Activated CD8-positive, alpha-beta T cell treated with anti-CD3 and anti-CD28 coated beads, Interleukin-2, amount 10 ng/mL, durations not matched to agents 7 days and 5 days (primary cell): ENCODE results near the gene BICDL1. TPM values are rescaled to one million over a fixed set of nuclear protein-coding genes. Genes with fewer than 3 reads are reported as not detected.
"Not testable (repeated sequence)": the region's sequence is repeated elsewhere in the genome, so short reads cannot be mapped to it uniquely, and the experiment has no call there.

Source experiments
- ATAC-seq: fragments of 150-1000 bp; cut with Tn5 transposase; one replicate; pipeline ENCODE4 v1.10.0; 2021; ENCODE audit warnings: moderate library complexity
- CTCF ChIA-PET: fragments of 350-600 bp; sonication (Branson Sonifier 250); formaldehyde crosslinking; loops from one replicate; lab custom pipeline; 2021; ENCODE audit warnings: antibody characterized with exemption; lab: Charles Lee
- POLR2A ChIA-PET: fragments of 350-600 bp; sonication (Branson Sonifier 250); formaldehyde crosslinking; loops from one replicate; lab custom pipeline; 2021; ENCODE audit warnings: antibody characterized with exemption; lab: Charles Lee
- DNase-seq: peaks from one replicate; pipeline ENCODE4 v3.0.0-alpha.2; 2020
- H3K27ac Mint-ChIP-seq: one replicate; pipeline ENCODE4 v1.8.0; 2021; ENCODE audit warnings: mild to moderate bottlenecking, mixed read lengths
- H3K27me3 Mint-ChIP-seq: one replicate; pipeline ENCODE4 v1.8.0; 2021; ENCODE audit warnings: low read depth, mixed read lengths
- H3K36me3 Mint-ChIP-seq: one replicate; pipeline ENCODE4 v1.8.0; 2021; ENCODE audit warnings: low read depth, mixed read lengths
- H3K4me1 Mint-ChIP-seq: one replicate; pipeline ENCODE4 v1.8.0; 2021; ENCODE audit warnings: low read depth, mixed read lengths
- H3K4me3 Mint-ChIP-seq: one replicate; pipeline ENCODE4 v1.8.0; 2021; ENCODE audit warnings: mild to moderate bottlenecking, mixed read lengths
- H3K9me3 Mint-ChIP-seq: one replicate; pipeline ENCODE4 v1.8.0; 2022; ENCODE audit warnings: mixed read lengths; ENCODE audit not compliant: insufficient read depth
- total RNA-seq, 2 experiments: library from RNA; stranded (reverse); gene quantifications; one replicate each; pipeline ENCODE4 v1.2.3, GENCODE V29; 2021

BICDL1 gene
- total RNA-seq, 2 experiments from 2014 or later: 62.4 to 64.8 TPM

DNA sequence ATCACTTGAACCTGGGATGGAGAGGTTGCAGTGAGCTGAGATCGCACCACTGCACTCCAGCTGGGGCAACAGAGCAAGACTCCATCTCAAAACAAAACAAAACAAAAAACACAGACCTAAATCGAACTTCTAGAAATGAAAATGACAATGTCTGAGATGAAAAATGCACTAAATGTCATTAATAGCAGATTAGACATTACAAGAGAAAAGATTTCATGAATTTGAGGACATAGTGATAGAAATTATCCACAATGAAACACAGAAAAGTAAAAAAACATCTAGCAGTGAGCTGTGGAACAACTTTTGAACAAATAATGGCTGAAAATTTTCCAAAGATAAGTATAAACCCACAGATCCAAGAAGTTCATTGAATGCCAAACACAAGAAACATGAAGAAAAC is 35.2 kb downstream of the BICDL1 start:
- Mint-ChIP-seq H3K4me3 (no peak overlapping the region), H3K27me3 (no peaks in the 10 kb centered on the region), H3K4me1 (peaks cover under 1% of the 10 kb centered on the region), H3K9me3 (peaks cover 5% of the 10 kb centered on the region), H3K36me3 (peaks cover 36% of the 10 kb centered on the region), H3K27ac (no peak overlapping the region)
- no peak for DNase-seq
- ChIA-PET CTCF (no interaction called here), POLR2A (no interaction called here)
- no peak for ATAC-seq

DNA sequence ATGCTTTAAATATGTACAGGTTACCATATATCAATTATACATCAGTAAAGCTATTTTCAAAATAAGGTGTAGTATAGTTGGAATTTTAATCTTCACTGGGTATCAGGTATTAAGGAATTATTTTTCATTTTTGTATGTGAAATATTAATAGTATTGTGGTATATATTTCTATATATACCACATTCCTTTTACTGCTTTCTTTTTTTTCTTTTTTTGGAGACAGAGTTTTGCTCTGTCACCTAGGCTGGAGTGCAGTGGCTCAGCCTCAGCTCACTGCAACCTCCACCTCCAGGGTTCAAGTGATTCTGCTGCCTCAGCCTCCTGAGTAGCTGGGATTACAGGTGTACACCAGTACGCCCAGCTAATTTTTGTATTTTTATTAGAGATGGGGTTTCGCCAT is 36.6 kb downstream of the BICDL1 start:
- H3K36me3 Mint-ChIP-seq: peaks cover 38% of the 10 kb centered on the region
- ChIA-PET CTCF (interaction anchor here (0.9 kb wide), 1 partner anchor 19 kb away, joined by 3 read pairs; no protein-coding TSS in a partner anchor), POLR2A (no interaction called here)
- ATAC-seq (no peak), DNase-seq (no peak)
- H3K9me3 Mint-ChIP-seq: peaks cover 5% of the 10 kb centered on the region
- no peaks in the 10 kb centered on the region for H3K27me3 Mint-ChIP-seq
- no peaks in the 10 kb centered on the region for H3K4me1 Mint-ChIP-seq
- no peak overlapping the region for H3K27ac Mint-ChIP-seq
- H3K4me3 Mint-ChIP-seq: no peak overlapping the region

DNA sequence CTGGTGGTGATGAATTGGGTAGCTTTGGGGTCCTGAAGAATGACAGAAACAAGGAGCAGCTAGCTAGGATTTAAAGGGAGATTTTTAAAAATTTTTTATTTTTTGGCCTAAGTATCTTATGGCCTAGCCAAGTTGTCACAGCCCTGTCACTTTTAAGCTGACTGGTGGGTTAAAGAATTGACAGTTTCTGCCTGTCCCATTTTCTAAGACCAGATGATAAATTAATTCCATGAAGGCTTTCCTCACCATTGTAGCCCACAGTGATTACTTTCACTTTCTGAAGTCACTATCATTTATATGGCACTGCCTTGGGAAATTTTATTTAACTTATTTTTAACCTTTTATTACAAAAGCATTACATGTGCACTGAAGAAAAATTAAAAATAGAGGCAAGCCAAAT is 43.2 kb downstream of the BICDL1 start:
- Mint-ChIP-seq H3K36me3 (peaks cover 14% of the 10 kb centered on the region), H3K4me3 (no peak overlapping the region), H3K27ac (no peak overlapping the region), H3K27me3 (no peaks in the 10 kb centered on the region), H3K4me1 (peaks cover 11% of the 10 kb centered on the region), H3K9me3 (no peaks in the 10 kb centered on the region)
- DNase-seq (no peak), ATAC-seq (no peak)
- CTCF ChIA-PET: interaction anchor here (1.2 kb wide), 1 partner anchor 10 kb away, joined by 4 read pairs; no protein-coding TSS in a partner anchor
- POLR2A ChIA-PET: no interaction called here

DNA sequence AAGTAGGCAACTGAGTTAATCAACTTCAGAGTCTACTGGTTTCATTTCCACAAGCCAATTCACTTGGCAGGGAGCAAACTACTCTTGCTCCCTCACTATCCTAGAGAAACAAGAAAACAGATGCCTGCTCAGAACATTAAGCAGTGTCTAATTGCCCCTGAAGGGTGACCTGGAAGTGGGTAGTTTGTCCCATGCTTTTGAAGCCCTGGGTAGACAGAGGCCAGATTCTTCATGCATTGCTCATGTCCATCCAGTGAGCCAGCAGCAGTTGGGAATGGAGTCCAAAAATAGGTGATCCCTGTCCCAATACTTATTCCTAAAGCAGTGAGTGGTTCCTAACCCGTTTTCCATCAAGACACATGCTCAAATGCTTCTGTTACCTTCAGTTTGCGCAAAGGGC is 48.8 kb downstream of the BICDL1 start:
- DNase-seq (no peak), ATAC-seq (no peak)
- H3K4me3 Mint-ChIP-seq: no peak overlapping the region
- H3K27me3 Mint-ChIP-seq: no peaks in the 10 kb centered on the region
- ChIA-PET CTCF (no interaction called here), POLR2A (no interaction called here)
- peaks cover 12% of the 10 kb centered on the region for H3K4me1 Mint-ChIP-seq
- peaks cover 3% of the 10 kb centered on the region for H3K36me3 Mint-ChIP-seq
- no peak overlapping the region for H3K27ac Mint-ChIP-seq
- no peaks in the 10 kb centered on the region for H3K9me3 Mint-ChIP-seq

DNA sequence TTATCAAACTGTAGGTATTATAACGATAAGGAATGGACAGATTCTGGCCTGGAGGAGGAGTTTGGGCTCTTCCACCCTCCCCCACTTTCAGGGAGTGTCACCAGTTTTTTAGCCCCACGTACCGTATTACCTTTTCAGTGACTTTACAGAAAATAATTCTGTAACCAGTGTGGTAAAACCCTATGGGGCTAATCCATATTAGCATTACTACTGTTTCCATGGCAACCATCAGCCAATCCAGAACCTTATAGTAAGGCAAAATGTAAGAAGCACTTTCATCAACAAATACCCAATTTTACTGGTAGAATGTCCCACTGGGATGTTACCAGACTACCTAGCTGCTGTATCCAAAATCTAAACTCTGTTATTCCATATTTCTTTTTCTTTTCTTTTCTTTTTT is 50.7 kb downstream of the BICDL1 start:
- no peak for ATAC-seq
- Mint-ChIP-seq H3K36me3 (peaks cover 9% of the 10 kb centered on the region), H3K27me3 (no peaks in the 10 kb centered on the region), H3K4me3 (no peak overlapping the region), H3K9me3 (no peaks in the 10 kb centered on the region), H3K4me1 (peaks cover 11% of the 10 kb centered on the region), H3K27ac (no peak overlapping the region)
- ChIA-PET CTCF (no interaction called here), POLR2A (no interaction called here)
- DNase-seq: no peak

DNA sequence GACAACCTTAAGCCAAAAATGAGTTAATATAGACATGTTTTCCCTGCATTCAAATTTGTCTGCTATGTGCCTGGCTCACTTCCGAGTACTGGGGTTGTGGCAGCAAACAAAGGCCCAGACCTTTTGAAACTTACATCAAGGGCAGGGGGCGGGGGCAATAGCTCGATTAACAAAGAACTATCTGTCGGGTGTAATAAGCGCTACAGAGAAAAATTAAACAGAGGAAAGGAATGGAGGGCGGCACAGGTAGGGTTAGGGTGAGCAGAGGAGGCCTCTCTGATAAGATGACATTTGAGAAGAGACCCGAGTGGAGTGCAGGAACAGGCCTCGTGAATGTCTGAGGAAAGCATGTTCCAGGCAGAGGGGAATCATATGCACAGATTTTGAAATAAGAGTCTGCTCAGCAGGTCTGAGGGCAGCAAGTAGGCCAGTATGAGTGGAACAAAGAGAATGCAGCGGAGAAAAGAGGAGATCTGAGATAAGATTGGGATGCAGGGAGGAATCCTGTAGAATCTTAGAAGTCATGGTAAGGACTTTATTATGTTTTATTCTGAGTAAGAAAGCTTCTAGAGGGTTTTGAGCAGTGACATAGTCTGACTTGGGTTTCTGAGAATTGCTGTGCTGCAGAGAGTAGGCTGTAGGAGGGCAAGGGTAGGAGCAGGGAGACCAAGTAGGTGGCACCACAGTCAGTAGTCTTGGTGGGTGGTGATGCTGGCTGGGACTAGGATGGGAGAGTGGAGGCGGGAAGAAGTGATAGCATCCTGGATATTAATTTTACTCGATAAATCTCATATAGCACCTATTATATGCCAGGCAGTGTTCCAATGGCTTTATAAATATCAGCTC is 52.6 kb downstream of the BICDL1 start:
- Mint-ChIP-seq H3K4me1 (peaks cover 11% of the 10 kb centered on the region), H3K27me3 (no peaks in the 10 kb centered on the region), H3K4me3 (no peak overlapping the region), H3K9me3 (no peaks in the 10 kb centered on the region), H3K36me3 (peaks cover 14% of the 10 kb centered on the region), H3K27ac (no peak overlapping the region)
- DNase-seq (no peak), ATAC-seq (no peak)
- CTCF ChIA-PET: interaction anchor here (0.9 kb wide), 1 partner anchor 74 kb away, joined by 3 read pairs; no protein-coding TSS in a partner anchor
- POLR2A ChIA-PET: no interaction called here

DNA sequence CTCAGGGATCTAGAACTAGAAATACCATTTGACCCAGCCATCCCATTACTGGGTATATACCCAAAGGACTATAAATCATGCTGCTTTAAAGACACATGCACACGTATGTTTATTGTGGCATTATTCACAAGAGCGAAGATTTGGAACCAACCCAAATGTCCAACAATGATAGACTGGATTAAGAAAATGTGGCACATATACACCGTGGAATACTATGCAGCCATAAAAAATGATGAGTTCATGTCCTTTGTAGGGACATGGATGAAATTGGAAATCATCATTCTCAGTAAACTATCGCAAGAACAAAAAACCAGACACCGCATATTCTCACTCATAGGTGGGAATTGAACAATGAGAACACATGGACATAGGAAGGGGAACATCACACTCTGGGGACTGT is 56.3 kb downstream of the BICDL1 start:
- peaks cover 20% of the 10 kb centered on the region for H3K4me1 Mint-ChIP-seq
- H3K27me3 Mint-ChIP-seq, H3K9me3 Mint-ChIP-seq, POLR2A ChIA-PET, H3K4me3 Mint-ChIP-seq, ATAC-seq, CTCF ChIA-PET, H3K27ac Mint-ChIP-seq, DNase-seq: not testable (repeated sequence)
- H3K36me3 Mint-ChIP-seq: peaks cover 14% of the 10 kb centered on the region

DNA sequence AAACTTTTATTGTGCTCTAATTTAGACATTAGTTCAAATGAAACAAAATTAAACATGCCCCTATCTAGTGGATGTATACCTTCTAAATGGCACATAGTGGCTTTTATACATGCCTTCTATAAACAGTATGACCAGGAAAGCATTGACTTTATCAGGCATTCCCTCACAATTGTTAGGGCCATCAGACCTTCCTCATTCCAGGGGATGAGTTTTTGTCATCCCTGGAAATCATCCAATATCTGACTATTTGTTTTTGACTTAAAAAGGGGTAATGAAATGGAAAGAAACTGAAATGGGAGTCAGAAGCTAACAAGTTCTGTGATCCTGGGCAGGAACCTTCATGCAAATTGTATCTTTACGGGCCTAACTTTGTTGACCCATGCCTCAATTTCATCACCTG is 58.0 kb downstream of the BICDL1 start:
- DNase-seq (no peak), ATAC-seq (no peak)
- Mint-ChIP-seq H3K9me3 (no peaks in the 10 kb centered on the region), H3K36me3 (peaks cover 13% of the 10 kb centered on the region), H3K27me3 (no peaks in the 10 kb centered on the region), H3K4me3 (no peak overlapping the region), H3K27ac (no peak overlapping the region), H3K4me1 (peaks cover 11% of the 10 kb centered on the region)
- CTCF ChIA-PET: interaction anchor here (0.8 to 1.4 kb wide), 4 partner anchors 17 to 72 kb away, joined by 3 to 4 read pairs (median 3); no protein-coding TSS in a partner anchor
- POLR2A ChIA-PET: no interaction called here

DNA sequence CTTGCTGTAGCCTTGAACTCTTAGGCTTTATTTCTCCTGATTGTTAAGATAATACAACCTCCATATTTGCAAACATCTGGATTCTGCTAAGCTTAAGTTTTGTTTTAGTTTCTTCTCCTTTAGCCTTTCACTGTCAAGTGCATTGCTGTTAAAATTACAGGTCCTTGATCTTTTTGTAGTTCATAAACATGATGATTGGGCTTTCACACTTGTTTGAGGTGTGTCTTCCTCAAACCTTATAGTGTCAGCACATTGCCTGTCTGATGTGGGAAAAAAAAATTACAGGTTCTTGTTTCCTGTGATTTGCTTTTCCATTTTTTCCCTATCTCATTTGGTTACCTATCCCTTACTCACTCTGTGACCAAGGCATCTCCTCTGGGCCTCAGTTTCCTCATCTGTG is 59.2 kb downstream of the BICDL1 start:
- ATAC-seq (no peak), DNase-seq (no peak)
- POLR2A ChIA-PET: interaction anchor here (2.0 kb wide), 1 partner anchor 58 kb away, joined by 6 read pairs; no protein-coding TSS in a partner anchor
- Mint-ChIP-seq H3K36me3 (peaks cover 14% of the 10 kb centered on the region), H3K9me3 (no peaks in the 10 kb centered on the region), H3K27ac (no peak overlapping the region), H3K27me3 (no peaks in the 10 kb centered on the region), H3K4me1 (peaks cover 14% of the 10 kb centered on the region), H3K4me3 (no peak overlapping the region)
- CTCF ChIA-PET: interaction anchor here (0.6 to 1.6 kb wide), 7 partner anchors 15 to 59 kb away, joined by 3 to 5 read pairs (median 3); partner anchors contain the start of gene BICDL1

DNA sequence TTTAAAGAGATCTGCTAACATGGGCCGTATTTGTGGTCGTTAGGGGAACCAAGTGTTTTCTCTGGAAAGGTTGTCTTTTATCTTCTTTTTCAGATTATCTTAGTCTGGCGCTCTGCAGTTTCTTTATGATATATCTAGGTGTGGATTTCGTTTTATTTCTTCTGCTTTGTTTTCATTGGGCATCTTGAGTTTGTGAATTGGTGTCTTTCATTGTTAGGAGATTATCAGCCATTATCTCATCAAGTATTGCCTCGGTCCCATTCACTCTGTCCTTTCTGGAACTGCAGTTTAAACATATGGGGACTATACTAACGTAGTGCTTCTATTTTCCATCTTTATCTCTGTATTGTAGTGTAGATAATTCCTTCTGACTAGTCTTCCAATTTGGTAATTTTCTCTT is 60.4 kb downstream of the BICDL1 start:
- Mint-ChIP-seq H3K27me3 (no peaks in the 10 kb centered on the region), H3K36me3 (peaks cover 13% of the 10 kb centered on the region), H3K27ac (no peak overlapping the region), H3K4me1 (peaks cover 14% of the 10 kb centered on the region), H3K9me3 (no peaks in the 10 kb centered on the region), H3K4me3 (no peak overlapping the region)
- POLR2A ChIA-PET: interaction anchor here (2.0 kb wide), 1 partner anchor 59 kb away, joined by 6 read pairs; no protein-coding TSS in a partner anchor
- ATAC-seq: no peak
- CTCF ChIA-PET: interaction anchor here (0.6 to 1.6 kb wide), 2 partner anchors 39 to 61 kb away, joined by 3 to 5 read pairs; partner anchors contain the start of gene BICDL1
- DNase-seq: no peak

DNA sequence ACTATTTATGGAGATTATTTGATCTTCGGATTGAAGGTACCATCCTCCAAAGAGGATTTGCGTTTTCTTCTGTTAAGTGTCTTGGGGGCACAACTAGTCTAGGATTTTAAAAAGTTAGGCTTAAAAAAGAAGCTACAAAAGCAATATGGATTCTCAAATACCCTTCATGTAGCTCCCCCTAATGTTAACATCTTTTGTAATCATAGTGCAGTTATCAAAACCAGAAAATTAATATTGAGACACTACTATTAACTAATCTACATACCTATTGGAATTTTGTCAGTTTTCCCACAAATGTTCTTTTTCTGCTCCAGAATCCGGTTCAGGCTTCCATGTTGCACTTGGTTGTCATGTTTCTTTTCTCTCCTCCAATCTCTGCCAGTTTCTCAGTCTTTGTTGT is 62.5 kb downstream of the BICDL1 start:
- POLR2A ChIA-PET: no interaction called here
- Mint-ChIP-seq H3K4me1 (peaks cover 20% of the 10 kb centered on the region), H3K27me3 (no peaks in the 10 kb centered on the region), H3K4me3 (no peak overlapping the region), H3K27ac (no peak overlapping the region), H3K9me3 (no peaks in the 10 kb centered on the region), H3K36me3 (peaks cover 7% of the 10 kb centered on the region)
- ATAC-seq (no peak), DNase-seq (no peak)
- CTCF ChIA-PET: interaction anchor here (0.9 kb wide), 1 partner anchor 63 kb away, joined by 3 read pairs; the partner anchor contains the start of gene BICDL1

DNA sequence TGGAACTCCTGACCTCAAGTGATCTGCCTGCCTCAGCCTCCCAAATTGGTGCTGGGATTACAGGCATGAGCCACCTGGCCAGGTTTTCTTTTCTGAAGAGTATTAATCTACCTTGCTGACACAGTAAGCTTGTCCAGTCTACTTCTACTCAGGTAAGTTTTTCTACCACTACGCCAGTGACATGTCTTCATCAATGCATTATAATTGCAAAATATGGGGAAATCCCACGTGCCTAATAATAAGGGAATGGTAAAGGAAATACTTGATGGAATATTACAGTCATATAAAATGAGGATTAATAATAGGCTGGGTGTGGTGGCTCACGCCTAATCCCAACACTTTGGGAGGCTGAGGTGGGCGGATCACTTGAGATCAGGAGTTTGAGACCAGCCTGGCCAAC is 65.3 kb downstream of the BICDL1 start:
- Mint-ChIP-seq H3K27me3 (no peaks in the 10 kb centered on the region), H3K4me3 (no peak overlapping the region), H3K4me1 (peaks cover 10% of the 10 kb centered on the region), H3K9me3 (no peaks in the 10 kb centered on the region), H3K27ac (no peak overlapping the region), H3K36me3 (peaks cover 9% of the 10 kb centered on the region)
- POLR2A ChIA-PET: no interaction called here
- DNase-seq: no peak
- CTCF ChIA-PET: interaction anchor here (1.3 kb wide), 1 partner anchor 11 kb away, joined by 3 read pairs; no protein-coding TSS in a partner anchor
- ATAC-seq: no peak
